GM19328 (cell line): ENCODE data around the gene ZNF84.

Experiments
- ATAC-seq: cut with Tn5 transposase; IDR thresholded peaks from one replicate; pipeline ENCODE4 v1.9.1; 2021; ENCODE audit warnings: mild to moderate bottlenecking, moderate library complexity; ENCODE audit not compliant: unreplicated experiment

ZNF84 gene

DNA sequence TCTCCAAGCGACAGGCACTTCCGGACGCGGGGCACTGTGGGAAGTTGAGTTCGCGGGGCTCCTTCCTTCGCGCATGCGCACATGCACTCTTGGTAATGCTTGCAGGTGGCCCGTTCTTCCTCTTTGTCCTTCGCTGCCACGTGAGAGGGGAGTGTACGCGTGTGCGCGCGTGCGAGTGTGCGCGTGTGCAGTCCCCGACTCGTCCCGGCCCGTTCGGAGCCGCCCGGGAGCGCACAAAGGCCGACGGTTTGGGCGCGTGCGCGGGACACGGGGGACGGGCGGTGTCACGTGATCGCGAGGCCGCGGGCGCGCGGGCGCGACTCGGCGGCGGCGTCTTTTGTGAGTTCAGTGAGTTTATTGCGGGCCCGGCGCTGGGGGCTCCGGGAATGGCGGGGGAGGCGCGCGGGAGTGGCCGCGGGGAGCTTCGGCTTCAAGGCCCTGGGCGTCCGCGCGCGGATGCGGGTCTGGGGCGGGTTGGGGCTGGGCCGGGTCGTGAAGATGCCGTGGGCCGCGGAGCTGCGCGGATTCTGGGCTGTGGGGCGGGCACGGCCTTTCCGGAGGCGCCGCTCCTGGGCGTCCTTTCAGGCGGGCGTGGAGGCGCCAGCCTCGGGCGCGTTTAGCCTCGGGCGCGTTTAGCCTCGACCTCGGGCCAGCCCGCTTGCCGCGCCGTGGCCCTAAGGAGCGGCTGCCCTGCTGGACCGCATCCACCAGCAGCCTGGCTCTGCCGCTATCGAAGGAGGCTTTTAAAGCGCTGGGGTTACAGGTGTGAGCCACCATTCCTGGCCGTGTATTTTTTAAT lies at the start of gene ZNF84:
Gene ZNF84, plus strand, starts transcription at position 303 of the 799 bp plus-strand sequence. CDS start 3,959 bp downstream, outside the sequence.
- peak; percentile 92 for ATAC-seq

DNA sequence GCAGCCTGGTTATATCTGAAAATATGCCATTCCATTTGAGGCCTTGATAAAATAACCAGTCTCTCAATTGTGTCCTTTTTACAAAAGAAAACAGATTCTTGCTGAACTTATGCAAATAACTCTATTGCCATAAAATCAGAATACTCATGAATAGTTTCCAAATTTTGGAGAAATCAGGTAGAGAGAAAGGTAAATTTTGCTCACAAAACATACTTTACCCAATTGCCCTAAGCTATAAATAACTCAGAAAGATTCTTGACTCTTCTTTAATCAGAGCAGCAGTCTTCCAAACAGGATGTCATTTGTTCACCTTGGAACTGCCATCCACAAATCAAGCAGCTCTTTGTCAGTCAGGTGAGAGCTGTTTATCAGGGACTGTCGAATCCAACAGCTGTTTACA lies 38.6 kb upstream of the ZNF84 start:
- no peak for ATAC-seq

DNA sequence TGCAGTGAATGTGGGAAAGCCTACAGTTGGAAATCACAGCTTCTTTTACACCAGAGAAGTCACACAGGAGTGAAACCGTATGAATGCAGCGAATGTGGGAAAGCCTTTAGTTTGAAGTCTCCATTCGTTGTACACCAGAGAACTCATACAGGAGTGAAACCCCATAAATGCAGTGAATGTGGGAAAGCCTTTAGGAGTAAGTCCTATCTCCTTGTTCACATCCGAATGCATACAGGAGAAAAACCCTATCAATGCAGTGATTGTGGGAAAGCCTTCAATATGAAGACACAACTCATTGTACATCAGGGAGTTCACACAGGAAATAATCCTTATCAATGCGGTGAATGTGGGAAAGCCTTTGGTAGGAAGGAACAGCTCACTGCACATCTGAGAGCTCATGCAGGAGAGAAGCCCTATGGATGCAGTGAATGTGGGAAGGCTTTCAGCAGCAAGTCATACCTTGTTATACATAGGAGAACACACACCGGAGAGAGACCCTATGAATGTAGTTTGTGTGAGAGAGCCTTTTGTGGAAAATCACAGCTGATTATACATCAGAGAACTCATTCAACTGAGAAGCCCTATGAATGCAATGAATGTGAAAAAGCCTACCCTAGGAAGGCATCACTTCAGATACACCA lies 26.5 kb upstream of the ZNF84 start:
- ATAC-seq: no peak

DNA sequence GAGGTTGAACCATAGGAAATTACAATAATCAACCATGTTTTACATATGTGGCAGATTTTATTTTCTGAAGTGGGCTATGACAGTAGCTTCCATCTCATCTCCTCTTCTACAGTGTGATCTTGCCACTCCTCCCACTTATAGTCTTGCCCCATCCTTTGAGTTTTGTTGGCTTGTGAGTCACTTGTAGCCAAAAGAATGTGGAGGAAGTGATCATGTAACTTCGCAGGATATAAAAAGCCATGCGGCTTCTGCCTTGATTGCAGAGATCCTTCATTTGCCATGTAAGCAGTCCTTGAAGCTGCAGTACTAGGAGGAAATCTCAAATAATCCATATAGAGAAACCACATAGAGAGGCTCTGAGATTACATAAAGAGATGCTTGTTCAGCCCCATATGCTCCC lies 13.7 kb upstream of the ZNF84 start:
- ATAC-seq: no peak

DNA sequence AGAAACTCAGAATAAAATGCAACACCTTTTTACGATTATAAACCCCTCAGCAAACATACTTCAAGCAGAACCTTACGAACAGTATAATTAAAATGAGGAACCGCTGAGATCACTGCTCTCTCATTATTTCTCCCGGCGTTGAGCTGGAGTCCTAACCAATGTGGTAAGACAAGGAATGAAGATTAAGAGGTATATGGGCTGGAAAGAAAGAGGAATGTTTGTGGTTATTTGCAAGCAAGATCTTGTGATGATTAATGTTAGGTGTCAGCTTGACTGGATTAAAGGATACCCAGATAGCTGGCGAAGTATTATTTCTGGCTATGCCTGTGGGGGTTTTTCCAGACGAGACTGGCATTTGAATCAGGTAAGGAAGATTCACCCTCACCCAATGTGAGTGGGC lies 10.3 kb upstream of the ZNF84 start:
- no peak for ATAC-seq

DNA sequence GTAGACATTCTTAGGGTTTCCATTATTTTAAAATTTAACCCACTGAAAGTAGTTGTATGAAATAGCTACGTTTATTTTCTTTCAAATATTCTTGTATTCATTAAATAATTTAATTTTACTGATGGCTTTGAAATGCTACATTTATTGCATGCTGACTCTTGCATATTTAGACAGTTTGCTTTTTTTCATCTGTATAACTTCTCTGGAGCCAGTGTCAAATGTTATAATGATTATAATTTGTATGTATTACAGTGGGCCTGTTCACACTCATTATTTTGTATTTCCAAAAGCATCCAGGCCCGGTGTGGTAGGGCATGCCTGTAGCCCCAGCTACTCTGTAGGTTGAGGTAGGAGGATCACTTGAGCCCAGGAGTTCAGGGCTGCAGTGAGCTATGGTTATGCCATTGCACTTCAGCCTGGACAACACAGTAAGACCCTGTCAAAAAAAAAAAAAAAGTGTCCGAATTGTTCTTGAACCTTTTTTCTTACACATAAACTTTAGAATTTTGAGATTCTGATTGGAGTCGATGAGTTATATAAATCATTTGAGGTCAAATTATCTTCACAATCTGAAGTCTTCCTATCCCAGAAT lies 905 bp downstream of the ZNF84 start:
- no peak for ATAC-seq

DNA sequence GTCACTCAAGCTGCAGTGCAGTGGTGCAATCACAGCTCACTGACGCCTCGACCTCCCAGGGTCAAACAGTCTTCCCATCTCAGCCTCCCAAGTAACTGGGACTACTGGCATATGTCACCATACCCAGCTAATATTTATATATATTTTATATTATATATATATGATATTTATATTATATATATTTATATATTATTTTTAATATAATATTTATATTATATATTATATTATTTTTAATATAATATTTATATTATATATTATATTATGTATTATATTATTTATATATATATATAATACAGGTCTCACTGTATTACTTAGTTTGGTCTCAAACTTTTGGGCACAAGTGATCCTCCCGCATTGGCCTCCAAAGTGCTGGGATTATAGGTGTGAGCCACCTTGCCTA lies 9.4 kb downstream of the ZNF84 start:
- no peak for ATAC-seq

DNA sequence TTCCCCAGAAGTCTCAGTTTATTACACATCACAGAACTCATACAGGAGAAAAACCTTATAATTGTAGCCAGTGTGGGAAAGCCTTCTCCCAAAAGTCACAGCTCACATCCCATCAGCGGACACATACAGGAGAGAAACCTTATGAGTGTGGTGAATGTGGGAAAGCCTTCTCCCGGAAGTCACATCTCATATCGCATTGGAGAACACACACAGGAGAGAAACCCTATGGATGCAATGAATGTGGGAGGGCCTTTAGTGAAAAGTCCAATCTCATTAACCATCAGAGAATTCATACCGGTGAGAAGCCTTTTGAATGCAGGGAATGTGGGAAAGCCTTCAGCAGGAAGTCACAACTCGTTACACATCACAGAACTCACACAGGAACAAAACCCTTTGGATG lies 20.1 kb downstream of the ZNF84 start:
- no peak for ATAC-seq

DNA sequence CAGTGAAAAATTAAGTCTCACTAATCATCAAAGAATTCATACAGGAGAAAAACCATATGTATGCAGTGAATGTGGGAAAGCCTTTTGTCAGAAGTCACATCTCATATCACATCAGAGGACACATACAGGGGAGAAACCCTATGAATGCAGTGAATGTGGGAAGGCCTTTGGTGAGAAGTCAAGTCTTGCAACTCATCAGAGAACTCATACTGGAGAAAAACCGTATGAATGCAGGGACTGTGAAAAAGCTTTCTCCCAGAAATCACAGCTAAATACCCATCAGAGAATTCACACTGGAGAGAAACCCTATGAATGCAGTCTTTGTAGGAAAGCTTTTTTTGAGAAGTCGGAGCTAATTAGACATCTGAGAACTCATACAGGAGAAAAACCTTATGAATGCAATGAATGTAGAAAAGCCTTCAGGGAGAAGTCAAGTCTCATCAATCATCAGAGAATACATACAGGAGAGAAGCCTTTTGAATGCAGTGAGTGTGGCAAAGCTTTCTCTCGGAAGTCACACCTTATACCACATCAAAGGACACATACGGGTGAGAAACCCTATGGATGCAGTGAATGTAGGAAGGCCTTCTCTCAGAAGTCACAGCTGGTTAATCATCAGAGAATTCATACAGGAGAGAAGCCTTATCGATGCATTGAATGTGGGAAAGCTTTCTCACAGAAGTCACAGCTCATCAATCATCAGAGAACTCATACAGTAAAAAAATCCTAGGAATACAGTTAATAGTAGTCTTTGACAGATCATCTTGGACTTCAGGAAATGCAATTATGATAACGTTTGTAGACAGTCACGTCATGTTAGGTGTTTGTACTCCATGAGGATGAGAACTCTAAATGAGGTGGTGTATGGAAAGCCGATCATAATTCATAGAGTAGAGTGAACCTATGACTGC lies 21.1 kb downstream of the ZNF84 start:
- no peak for ATAC-seq

DNA sequence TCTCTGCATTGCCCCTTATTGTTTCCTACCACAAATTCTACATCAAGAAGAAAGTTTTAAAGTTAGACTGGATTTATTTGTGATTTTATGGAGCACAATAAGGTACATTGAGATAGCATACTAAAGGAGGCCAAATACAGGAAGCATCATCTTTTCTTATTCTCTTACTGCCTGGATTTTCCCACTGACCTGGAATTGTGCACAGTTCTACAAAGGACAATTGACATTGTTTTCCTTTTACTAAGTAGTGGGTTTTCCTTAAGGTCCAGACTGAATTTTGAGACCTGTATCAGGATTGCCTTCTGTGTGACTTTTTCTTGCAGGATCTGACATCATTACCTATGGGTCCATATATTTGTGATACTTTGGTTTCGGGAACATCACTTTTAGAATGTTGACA lies 24.6 kb downstream of the ZNF84 start:
- ATAC-seq: no peak

DNA sequence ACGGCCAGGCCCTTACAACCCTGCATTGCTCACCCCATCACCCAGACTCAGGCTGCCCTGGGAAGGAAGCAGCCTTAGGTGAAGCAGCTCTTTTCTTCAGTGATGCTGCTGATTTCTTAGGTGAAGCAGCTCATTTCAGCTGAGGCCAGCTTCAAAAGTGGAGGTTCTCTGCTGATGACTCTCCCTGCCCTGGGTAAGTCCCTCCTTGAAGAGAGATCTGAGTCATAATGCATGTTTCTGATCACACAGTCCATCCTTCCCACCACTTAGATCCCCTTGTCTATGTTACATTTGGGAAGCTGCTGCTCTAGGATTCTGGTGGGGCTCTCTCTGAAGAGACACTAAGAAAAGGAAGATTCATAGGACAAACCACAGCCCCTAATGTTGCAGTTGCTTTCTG lies 26.2 kb downstream of the ZNF84 start:
- no peak for ATAC-seq

DNA sequence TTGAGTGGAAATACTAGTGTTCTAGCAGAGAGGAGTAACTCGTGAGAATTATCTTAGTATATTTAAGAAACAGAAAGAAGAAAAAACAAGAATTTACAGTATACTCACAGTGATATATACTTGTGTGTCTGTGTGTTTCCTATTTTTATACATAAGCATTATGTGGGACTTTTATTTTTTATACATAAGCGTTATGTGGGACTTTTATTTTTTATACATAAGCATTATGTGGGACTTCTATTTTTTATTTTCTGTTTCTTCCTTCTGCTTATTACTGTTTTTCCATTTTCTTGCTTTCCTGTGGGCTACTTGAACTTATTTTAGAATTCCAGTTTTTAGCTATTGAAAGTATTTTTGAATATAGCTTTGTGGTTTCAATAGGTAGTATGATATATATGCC lies 36.5 kb downstream of the ZNF84 start:
- ATAC-seq: no peak

DNA sequence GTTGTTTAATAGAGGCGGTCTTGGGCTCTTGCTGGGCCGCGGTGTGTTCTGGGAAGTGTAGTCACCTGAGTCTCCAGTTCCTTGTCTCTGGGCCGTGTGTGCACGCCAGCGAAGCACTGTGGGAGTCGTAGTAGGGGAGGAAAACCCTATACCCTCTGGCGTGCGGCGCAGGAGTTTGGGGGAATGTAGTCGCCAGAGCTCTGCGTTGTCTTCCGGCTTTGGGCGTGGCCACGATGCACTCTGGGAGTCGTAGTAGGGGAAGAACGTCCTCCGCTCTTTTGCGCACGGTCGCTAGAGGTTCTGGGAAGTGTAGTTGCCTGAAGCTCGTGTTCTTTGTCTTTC lies 42.7 kb downstream of the ZNF84 start:
- peak; percentile 63 for ATAC-seq

DNA sequence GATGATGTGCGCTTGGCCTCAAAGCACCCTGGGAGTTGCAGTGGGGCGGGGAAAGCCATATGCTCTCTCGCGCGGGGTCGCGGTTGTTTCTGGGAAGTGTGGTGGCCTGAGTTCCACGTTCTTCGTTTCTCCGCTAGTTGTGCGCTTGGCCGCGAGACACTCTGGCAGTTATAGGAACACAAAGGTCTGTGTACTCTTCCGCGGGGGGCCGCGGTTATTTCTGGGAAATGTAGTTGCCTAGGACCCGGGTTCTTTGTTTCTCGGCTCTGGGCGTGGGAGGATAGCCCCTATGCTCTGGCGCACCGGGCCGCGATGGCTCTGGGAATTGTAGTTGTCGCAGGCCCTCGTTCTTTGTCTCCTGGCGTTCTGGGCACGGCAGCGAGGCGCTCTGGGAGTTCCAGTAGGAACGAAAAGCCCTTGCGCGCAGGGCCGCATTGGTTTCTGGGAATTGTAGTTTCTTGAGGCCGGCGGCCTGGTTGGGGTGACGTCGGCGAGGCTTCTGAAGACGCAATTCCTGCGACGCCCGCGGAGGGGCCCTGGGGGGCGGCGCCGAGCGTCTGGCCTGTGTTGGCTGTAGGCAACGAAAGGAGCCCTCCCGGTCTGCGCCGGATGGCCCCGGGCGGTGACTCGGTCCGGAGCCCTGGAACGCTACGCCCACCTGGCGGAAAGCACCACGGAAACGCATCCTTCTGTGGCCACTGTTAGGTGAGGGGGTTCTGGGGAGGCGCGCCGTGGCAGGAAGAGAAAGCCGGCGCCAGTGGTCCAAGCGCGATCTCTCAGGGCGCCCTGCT lies 43.3 kb downstream of the ZNF84 start, which contains the start of gene ZNF140:
Gene ZNF140, plus strand, starts transcription at position 556 of the 791 bp plus-strand sequence. CDS start 398 bp downstream, outside the sequence.
- ATAC-seq: peak; percentile 70

DNA sequence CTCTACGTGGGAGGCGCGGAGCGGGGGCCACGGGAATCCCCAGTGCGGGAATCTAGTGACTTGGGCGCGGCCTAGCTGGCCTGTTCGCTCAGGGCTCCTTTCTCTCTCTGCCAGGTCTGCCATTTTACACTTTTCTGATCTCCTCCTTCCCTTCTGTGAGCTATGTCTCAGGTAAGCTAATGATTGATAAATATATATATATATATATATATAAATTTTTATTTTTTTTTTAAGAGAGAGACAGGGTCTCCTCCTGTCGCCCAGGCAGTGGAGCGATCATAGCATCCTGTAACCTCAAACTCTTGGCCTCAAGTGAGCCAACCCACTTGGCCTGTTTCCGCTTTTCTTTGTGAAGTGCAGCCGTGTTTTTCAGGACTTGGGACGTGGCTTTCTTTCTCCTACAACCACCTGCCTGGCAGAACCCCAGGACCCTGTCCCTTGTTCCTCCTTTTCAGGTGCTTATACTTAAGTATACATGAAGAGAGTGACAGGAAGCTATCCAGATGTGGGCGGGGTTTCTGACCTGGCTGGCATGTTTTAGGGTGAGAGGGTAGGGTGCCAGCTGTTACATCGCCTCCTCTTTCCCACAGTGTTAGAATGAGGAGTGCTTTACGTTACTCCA lies 44.0 kb downstream of the ZNF84 start:
- no peak for ATAC-seq

DNA sequence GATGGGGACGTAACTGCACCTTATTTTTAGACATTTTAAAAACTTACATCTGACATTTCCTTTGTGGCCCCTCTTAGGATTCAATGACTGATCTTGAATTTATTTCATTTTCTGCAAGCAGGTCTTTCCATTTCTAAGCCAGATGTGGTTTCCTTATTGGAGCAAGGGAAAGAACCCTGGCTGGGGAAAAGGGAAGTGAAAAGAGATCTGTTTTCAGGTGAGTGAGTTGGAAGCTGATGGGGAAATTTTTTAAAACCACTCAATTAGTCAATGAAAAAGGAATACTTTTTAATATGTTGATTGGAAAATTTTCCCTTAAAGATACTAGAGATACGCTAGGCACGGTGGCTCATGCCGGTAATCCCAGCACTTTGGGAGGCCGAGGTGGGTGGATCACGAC lies 46.0 kb downstream of the ZNF84 start:
- ATAC-seq: no peak

DNA sequence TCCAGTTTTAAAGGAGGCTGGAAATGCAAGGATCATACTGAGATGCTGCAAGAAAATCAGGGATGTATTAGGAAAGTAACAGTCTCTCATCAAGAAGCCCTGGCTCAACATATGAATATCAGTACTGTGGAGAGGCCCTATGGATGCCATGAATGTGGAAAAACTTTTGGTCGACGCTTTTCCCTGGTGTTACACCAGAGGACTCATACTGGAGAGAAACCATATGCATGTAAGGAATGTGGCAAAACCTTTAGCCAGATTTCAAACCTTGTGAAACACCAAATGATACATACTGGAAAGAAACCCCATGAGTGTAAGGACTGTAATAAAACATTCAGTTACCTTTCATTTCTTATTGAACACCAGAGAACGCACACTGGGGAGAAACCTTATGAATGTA lies 68.3 kb downstream of the ZNF84 start:
- ATAC-seq: no peak

DNA sequence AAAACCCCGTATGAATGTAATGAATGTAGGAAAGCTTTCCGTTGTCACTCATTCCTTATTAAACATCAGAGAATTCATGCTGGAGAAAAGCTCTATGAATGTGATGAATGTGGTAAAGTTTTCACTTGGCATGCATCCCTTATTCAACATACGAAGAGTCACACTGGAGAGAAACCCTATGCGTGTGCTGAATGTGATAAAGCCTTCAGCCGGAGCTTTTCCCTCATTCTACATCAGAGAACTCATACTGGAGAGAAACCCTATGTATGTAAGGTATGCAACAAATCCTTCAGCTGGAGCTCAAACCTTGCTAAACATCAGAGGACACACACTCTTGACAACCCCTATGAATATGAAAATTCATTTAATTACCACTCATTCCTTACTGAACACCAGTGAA lies 68.9 kb downstream of the ZNF84 start:
- no peak for ATAC-seq

DNA sequence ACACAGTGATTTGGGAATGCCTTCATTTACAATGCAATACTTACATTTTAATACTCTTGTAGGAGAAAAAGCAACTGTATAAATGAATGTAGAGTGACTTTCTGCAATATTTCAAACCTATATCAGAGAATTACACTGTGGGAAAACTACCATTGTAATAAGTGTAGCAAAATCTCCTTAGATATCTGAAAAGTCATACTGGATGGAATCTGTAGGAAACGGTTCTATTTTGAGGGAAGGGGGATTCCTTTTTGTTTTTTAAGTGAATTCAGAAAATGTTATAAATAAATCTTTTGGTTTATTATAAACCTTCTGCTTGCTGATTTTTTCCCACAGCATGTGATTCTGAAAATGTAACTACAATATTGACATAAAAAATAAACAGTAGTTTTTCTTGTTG lies 69.8 kb downstream of the ZNF84 start:
- ATAC-seq: no peak

DNA sequence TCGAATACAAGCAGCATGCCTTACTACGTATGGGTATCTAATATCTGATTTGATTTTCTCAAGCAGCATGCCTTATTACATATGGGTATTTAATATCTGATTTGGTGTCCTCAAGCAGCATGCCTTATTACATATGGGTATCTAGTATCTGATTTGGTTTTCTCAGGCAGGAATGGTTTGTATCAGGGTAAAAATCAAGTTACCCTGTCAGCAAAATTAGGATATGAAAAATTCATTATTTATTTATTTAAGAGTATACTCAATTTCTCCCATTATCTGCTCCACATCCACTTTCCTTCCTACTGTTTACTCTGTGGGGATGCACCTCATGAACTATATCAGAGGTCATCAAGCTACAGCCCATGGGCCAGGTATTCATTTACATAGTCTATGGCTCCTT lies 70.8 kb downstream of the ZNF84 start:
- ATAC-seq: no peak
